A673 (cell line): ENCODE data around the gene CDKAL1. TPM values are rescaled to one million over a fixed set of nuclear protein-coding genes. Genes with fewer than 3 reads are reported as not detected.

Source experiments
- BruUV-seq: library from RNA; stranded (reverse); fragments of 400-500 nt; replicated peaks from 2 replicates; lab custom pipeline; 2021; lab: Mats Ljungman, UMichigan
- CTCF ChIA-PET: fragments of 300-600 bp; sonication (Branson Sonifier 250); formaldehyde crosslinking; loops from one replicate; lab custom pipeline; 2022; ENCODE audit warnings: antibody characterized with exemption; lab: Charles Lee
- POLR2A ChIA-PET: fragments of 300-600 bp; sonication (Branson Sonifier 250); formaldehyde crosslinking; loops from one replicate; lab custom pipeline; 2022; ENCODE audit warnings: antibody characterized with exemption; ENCODE audit not compliant: low non-redundant PET; lab: Charles Lee
- DNase-seq: peaks from one replicate; pipeline ENCODE4 v3.0.0-alpha.2; 2015; ENCODE audit warnings: low spot score
- H3K27ac ChIP-seq: fragments of 200-600 bp; sonication (generic); 2 replicates; pipeline ENCODE4 v1.5.1; 2016; ENCODE audit warnings: mixed run types, low read depth, mild to moderate bottlenecking, mixed read lengths, antibody characterized with exemption, low read length; ENCODE audit not compliant: poor library complexity, severe bottlenecking
- H3K27me3 ChIP-seq: fragments of 200-600 bp; sonication (generic); replicated peaks from 2 replicates; pipeline ENCODE4 v1.6.1; 2017; ENCODE audit warnings: mixed run types, low read depth, mild to moderate bottlenecking, mixed read lengths, antibody characterized with exemption, low read length; ENCODE audit not compliant: insufficient read depth, poor library complexity
- H3K36me3 ChIP-seq: fragments of 200-600 bp; sonication (generic); 2 replicates; pipeline ENCODE4 v1.6.1; 2016; ENCODE audit warnings: mixed run types, mild to moderate bottlenecking, mixed read lengths, antibody characterized with exemption, low read length; ENCODE audit not compliant: insufficient read depth, poor library complexity, severe bottlenecking
- H3K4me1 ChIP-seq: fragments of 200-600 bp; sonication (generic); 2 replicates; pipeline ENCODE4 v1.6.1; 2017; ENCODE audit warnings: mixed run types, mild to moderate bottlenecking, mixed read lengths, antibody characterized with exemption, low read length; ENCODE audit not compliant: insufficient read depth, poor library complexity, severe bottlenecking
- H3K4me3 ChIP-seq: fragments of 200-600 bp; sonication (generic); 2 replicates; pipeline ENCODE4 v1.5.1; 2016; ENCODE audit warnings: low read depth, mixed run types, mild to moderate bottlenecking, mixed read lengths, low read length; ENCODE audit not compliant: poor library complexity, severe bottlenecking
- H3K9me3 ChIP-seq: fragments of 200-600 bp; sonication (generic); 2 replicates; pipeline ENCODE4 v1.6.1; 2016; ENCODE audit warnings: mixed run types, low read depth, mild to moderate bottlenecking, mixed read lengths, antibody characterized with exemption, low read length; ENCODE audit not compliant: poor library complexity, severe bottlenecking
- EZH2 ChIP-seq: fragments of 200-600 bp; sonication (generic); IDR thresholded peaks from 2 replicates; pipeline ENCODE4 v1.6.1; 2017; ENCODE audit warnings: borderline replicate concordance, low read depth, mild to moderate bottlenecking, mixed read lengths, antibody characterized with exemption, low read length; ENCODE audit not compliant: poor library complexity, severe bottlenecking
- intact Hi-C: fragments of 100-400 bp; cut with micrococcal nuclease; formaldehyde crosslinking; loops from one replicate; pipeline ENCODE4 v1.10.0; 2022; ENCODE audit not compliant: unreplicated experiment
- total RNA-seq: library from RNA; stranded (reverse); gene quantifications from 2 replicates; pipeline ENCODE4 v1.2.3, GENCODE V29; 2021
- TF ChIP-seq, protein P1 (sequence below): fragments of 300-800, 200-600 bp; sonication (generic); conservative IDR thresholded peaks from 2 replicates; pipeline ENCODE4 v1.5.1; 2017; ENCODE audit warnings: low read depth, mild to moderate bottlenecking, antibody characterized with exemption, low read length, moderate library complexity, mixed read lengths

The CDKAL1 gene
- total RNA-seq, 1 experiment from 2014 or later: 35.5 TPM

DNA sequence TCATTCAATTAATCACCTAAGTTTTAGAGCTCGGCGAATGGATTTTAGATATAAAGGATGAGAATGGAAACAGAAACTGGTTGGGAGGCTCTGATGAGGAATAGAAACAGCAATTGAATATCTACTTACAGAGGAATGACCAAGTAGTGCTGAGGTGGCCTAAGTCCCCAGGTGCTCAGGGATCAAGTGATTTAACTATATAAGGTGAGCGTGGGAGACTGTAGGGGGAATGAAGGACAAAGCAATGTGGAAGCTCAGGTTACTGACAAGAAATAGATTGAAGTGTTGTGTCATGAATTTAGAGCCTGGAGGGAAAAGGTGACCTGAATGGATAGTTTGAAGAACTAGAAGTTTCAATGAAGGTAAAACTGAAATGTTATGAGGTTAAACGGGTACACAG, 563.9 kb downstream of the CDKAL1 start:
- H3K9me3 ChIP-seq: no peaks in the 10 kb centered on the region
- POLR2A ChIA-PET: no interaction called here
- TF ChIP-seq, protein P1, sequence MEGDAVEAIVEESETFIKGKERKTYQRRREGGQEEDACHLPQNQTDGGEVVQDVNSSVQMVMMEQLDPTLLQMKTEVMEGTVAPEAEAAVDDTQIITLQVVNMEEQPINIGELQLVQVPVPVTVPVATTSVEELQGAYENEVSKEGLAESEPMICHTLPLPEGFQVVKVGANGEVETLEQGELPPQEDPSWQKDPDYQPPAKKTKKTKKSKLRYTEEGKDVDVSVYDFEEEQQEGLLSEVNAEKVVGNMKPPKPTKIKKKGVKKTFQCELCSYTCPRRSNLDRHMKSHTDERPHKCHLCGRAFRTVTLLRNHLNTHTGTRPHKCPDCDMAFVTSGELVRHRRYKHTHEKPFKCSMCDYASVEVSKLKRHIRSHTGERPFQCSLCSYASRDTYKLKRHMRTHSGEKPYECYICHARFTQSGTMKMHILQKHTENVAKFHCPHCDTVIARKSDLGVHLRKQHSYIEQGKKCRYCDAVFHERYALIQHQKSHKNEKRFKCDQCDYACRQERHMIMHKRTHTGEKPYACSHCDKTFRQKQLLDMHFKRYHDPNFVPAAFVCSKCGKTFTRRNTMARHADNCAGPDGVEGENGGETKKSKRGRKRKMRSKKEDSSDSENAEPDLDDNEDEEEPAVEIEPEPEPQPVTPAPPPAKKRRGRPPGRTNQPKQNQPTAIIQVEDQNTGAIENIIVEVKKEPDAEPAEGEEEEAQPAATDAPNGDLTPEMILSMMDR: no peak
- no peak for TF ChIP-seq EZH2
- peaks cover 12% of the 10 kb centered on the region for H3K4me1 ChIP-seq
- no peak for DNase-seq
- no peak overlapping the region for H3K4me3 ChIP-seq
- H3K36me3 ChIP-seq: no peaks in the 10 kb centered on the region
- no peaks in the 10 kb centered on the region for H3K27me3 ChIP-seq
- CTCF ChIA-PET: no interaction called here
- intact Hi-C loops: no loop called here
- H3K27ac ChIP-seq: no peak overlapping the region
- BruUV-seq: no TSS peak

DNA sequence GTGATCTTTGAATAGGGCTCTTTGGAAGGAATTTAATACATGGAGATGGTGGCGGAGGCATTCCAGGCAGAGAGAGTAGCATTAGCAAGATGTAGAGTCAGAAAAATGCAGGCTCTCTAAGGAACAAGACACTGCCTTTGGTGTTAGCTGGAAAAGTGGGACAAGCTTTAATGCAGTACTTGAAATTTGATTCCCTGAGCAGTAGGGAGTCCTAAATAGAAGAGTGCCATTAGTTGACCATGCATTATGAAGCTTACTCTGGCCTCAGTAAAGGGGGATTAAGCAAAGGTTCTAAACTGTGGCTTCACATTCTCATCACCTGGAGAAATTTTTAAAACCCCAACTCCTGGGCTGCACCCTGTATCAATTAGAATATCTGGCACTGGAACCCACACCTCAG, 564.5 kb downstream of the CDKAL1 start:
- no TSS peak for BruUV-seq
- ChIA-PET POLR2A (no interaction called here), CTCF (no interaction called here)
- H3K27ac ChIP-seq: no peak overlapping the region
- no peak for TF ChIP-seq EZH2
- TF ChIP-seq, protein P1: no peak
- peaks cover 12% of the 10 kb centered on the region for H3K4me1 ChIP-seq
- no peaks in the 10 kb centered on the region for H3K27me3 ChIP-seq
- DNase-seq: peak; percentile 42
- H3K9me3 ChIP-seq: no peaks in the 10 kb centered on the region
- no peak overlapping the region for H3K4me3 ChIP-seq
- intact Hi-C loops: no loop called here
- no peaks in the 10 kb centered on the region for H3K36me3 ChIP-seq

DNA sequence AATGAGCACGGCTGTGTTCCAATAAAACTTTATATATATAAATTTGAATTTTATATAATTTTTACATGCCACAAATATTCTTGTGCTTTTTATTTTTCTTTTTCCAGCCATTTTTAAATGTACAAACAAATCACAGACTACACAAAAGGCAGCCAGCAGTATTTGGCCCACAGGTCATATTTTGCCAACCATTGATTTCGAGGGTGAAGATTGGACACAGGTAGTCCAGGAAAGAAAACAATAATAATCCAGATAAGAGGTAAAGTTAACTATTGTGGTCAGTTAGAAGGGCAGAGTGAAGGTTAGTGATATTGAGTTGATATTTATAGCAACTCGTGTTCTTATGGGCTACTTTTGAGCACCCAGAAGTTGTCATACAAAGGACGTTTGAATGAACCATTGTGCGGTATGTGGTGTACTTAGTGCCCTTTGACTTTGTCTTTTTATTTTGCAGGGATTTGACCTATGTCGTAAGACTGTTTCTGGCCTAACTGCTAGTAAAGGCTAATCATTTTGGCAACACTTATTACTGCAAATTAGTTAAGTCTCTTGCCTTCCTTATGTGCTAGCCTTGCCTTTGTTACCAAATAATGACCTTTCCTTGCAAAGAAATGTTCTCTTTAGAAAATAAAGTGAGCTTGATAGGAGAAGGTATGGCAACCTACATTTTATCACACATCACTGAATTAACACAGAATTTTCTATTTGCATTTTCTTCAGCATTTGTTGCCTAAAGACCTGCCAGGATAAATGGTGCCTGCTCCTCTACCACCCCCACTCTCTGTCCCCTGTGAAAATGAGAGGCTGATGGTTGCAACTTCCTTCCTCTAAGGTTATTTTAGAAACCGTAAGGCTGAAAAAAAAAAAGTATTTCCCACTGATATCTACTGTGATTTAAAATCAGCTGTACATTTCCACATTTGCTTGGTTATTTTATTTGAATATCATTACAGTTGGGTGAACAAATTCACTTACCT, 565.4 kb downstream of the CDKAL1 start:
- peaks cover 12% of the 10 kb centered on the region for H3K4me1 ChIP-seq
- DNase-seq: no peak
- no peak overlapping the region for H3K4me3 ChIP-seq
- no peaks in the 10 kb centered on the region for H3K27me3 ChIP-seq
- H3K27ac ChIP-seq: no peak overlapping the region
- ChIA-PET POLR2A (no interaction called here), CTCF (no interaction called here)
- no peaks in the 10 kb centered on the region for H3K36me3 ChIP-seq
- no TSS peak for BruUV-seq
- TF ChIP-seq EZH2: no peak
- TF ChIP-seq, protein P1: no peak
- H3K9me3 ChIP-seq: no peaks in the 10 kb centered on the region
- intact Hi-C loops: no loop called here
